Calu3 (cell line): Measurements from ENCODE around the gene RNF224. TPM values are rescaled to one million over a fixed set of nuclear protein-coding genes. Genes with fewer than 3 reads are reported as not detected.
A peak's percentile ranks its signal among the peaks of the same experiment; 100 is the strongest.

Experiments used
- BruUV-seq: library from RNA; stranded (reverse); fragments of 400-500 nt; replicated peaks from 2 replicates; lab custom pipeline; 2021; lab: Mats Ljungman, UMichigan
- CTCF ChIA-PET: fragments of 300-600 bp; sonication (Branson Sonifier 250); formaldehyde crosslinking; loops from one replicate; lab custom pipeline; 2022; ENCODE audit warnings: antibody characterized with exemption; lab: Charles Lee
- DNase-seq: peaks from one replicate; pipeline ENCODE4 v3.0.0; 2022
- H3K27ac Mint-ChIP-seq: one replicate; pipeline ENCODE4 v1.8.0; 2022; ENCODE audit warnings: mixed read lengths; ENCODE audit not compliant: unreplicated experiment
- H3K27me3 Mint-ChIP-seq: one replicate; pipeline ENCODE4 v1.8.0; 2022; ENCODE audit warnings: mixed read lengths; ENCODE audit not compliant: unreplicated experiment
- H3K36me3 Mint-ChIP-seq: one replicate; pipeline ENCODE4 v1.8.0; 2022; ENCODE audit warnings: mild to moderate bottlenecking, moderate library complexity, mixed read lengths; ENCODE audit not compliant: insufficient read depth, unreplicated experiment
- H3K4me1 Mint-ChIP-seq: one replicate; pipeline ENCODE4 v1.8.0; 2022; ENCODE audit warnings: mild to moderate bottlenecking, low read depth, mixed read lengths; ENCODE audit not compliant: unreplicated experiment
- H3K4me3 Mint-ChIP-seq: one replicate; pipeline ENCODE4 v1.8.0; 2022; ENCODE audit warnings: mild to moderate bottlenecking, low read depth, moderate library complexity, mixed read lengths; ENCODE audit not compliant: unreplicated experiment
- H3K9me3 Mint-ChIP-seq: one replicate; pipeline ENCODE4 v1.8.0; 2022; ENCODE audit warnings: low read depth, mixed read lengths; ENCODE audit not compliant: unreplicated experiment
- intact Hi-C: fragments of 100-400 bp; cut with micrococcal nuclease; formaldehyde crosslinking; loops from one replicate; pipeline ENCODE4 v1.10.0; 2022; ENCODE audit not compliant: unreplicated experiment
- total RNA-seq: library from RNA; stranded (reverse); gene quantifications from 2 replicates; pipeline ENCODE4 v1.2.3, GENCODE V29; 2022
- TF ChIP-seq, protein P1 (sequence below): fragments of 200-600 bp; IDR thresholded peaks from one replicate; pipeline ENCODE4 v1.8.0; 2022; ENCODE audit warnings: antibody characterized with exemption; ENCODE audit not compliant: unreplicated experiment

Gene RNF224
- total RNA-seq, 1 experiment from 2014 or later, result 1.6 TPM

DNA sequence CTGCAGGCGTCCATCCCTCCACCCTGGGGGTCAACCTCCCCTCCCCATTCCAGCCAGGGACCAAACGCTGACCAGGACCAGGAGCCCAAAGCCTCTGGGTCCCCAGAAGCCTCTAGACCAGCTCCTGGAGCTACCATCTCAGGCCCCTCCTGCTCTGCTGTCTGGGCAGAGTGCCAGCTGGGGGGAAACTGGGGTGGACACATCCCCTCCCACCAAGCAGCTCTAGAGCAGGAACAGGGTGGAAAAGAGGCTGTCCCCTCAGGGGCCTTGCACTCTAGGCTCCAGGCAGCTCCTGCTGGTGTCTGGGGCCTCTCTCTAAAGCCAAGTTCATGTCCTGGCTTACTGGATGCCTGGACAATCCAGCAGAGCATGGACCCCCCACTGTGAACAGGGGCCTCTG lies 34.4 kb upstream of the RNF224 start:
- TF ChIP-seq, protein P1, sequence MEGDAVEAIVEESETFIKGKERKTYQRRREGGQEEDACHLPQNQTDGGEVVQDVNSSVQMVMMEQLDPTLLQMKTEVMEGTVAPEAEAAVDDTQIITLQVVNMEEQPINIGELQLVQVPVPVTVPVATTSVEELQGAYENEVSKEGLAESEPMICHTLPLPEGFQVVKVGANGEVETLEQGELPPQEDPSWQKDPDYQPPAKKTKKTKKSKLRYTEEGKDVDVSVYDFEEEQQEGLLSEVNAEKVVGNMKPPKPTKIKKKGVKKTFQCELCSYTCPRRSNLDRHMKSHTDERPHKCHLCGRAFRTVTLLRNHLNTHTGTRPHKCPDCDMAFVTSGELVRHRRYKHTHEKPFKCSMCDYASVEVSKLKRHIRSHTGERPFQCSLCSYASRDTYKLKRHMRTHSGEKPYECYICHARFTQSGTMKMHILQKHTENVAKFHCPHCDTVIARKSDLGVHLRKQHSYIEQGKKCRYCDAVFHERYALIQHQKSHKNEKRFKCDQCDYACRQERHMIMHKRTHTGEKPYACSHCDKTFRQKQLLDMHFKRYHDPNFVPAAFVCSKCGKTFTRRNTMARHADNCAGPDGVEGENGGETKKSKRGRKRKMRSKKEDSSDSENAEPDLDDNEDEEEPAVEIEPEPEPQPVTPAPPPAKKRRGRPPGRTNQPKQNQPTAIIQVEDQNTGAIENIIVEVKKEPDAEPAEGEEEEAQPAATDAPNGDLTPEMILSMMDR, result no peak
- Mint-ChIP-seq H3K36me3 (peaks cover 41% of the 10 kb centered on the region), H3K9me3 (no peaks in the 10 kb centered on the region), H3K27me3 (no peaks in the 10 kb centered on the region), H3K27ac (no peak overlapping the region), H3K4me3 (no peak overlapping the region), H3K4me1 (peaks cover 30% of the 10 kb centered on the region)
- CTCF ChIA-PET, result no interaction called here
- intact Hi-C loops, result no loop called here
- DNase-seq, result no peak
- BruUV-seq, result no TSS peak

DNA sequence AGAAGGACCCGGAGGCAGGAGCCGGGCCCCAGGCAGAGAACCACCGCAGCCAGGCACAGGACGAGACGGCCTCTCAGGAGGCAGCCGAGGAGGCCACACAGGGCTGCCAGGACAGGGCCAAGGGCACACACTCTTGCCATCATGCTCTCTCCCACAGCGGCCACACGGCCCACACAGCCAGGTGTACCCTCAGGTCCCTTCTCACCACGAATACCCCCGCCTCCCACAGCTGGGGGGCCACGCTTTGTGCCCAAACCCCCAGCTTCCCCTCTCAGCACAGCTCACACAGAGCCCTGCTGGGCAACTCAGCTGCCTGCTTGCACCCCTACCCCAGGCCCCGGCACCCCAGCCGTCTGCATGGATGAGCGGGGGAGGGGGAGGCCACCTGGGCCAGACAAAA lies 33.5 kb upstream of the RNF224 start:
- no peak overlapping the region for H3K27ac Mint-ChIP-seq
- CTCF ChIA-PET, result interaction anchor here (0.6 to 1.2 kb wide), 2 partner anchors 33 to 43 kb away, joined by 3 to 4 read pairs; partner anchors contain the start of gene RNF224
- intact Hi-C loops, result no loop called here
- no peaks in the 10 kb centered on the region for H3K9me3 Mint-ChIP-seq
- peaks cover 35% of the 10 kb centered on the region for H3K4me1 Mint-ChIP-seq
- no peak overlapping the region for H3K4me3 Mint-ChIP-seq
- TF ChIP-seq, protein P1, result no peak
- peaks cover 41% of the 10 kb centered on the region for H3K36me3 Mint-ChIP-seq
- BruUV-seq, result no TSS peak
- no peak for DNase-seq
- no peaks in the 10 kb centered on the region for H3K27me3 Mint-ChIP-seq

DNA sequence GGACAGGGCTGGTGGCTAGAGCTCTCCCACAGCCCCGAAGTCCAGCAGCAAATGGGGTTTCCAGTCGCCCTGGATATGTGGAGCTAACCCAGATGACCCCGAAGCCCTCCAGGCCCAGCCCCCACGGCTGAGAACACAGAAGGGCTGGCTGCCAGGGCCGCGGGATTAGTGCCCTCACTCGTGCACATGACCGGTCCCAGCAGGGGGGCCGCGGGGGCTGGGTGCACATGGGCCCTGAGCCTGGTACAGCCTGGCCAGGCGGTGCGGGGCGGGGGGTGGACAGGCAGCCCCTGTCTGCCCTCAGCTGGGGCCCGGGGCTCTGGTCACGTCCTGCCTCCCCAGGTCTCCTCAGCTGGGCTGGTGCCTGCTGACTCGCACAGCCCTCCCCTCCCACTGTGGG lies 32.9 kb upstream of the RNF224 start:
- no peaks in the 10 kb centered on the region for H3K27me3 Mint-ChIP-seq
- peaks cover 38% of the 10 kb centered on the region for H3K4me1 Mint-ChIP-seq
- H3K27ac Mint-ChIP-seq, result no peak overlapping the region
- TF ChIP-seq, protein P1, result no peak
- no peaks in the 10 kb centered on the region for H3K9me3 Mint-ChIP-seq
- no peak for DNase-seq
- BruUV-seq, result no TSS peak
- CTCF ChIA-PET, result interaction anchor here (1.2 kb wide), 1 partner anchor 42 kb away, joined by 4 read pairs; no protein-coding TSS in a partner anchor
- peaks cover 41% of the 10 kb centered on the region for H3K36me3 Mint-ChIP-seq
- intact Hi-C loops, result no loop called here
- no peak overlapping the region for H3K4me3 Mint-ChIP-seq

DNA sequence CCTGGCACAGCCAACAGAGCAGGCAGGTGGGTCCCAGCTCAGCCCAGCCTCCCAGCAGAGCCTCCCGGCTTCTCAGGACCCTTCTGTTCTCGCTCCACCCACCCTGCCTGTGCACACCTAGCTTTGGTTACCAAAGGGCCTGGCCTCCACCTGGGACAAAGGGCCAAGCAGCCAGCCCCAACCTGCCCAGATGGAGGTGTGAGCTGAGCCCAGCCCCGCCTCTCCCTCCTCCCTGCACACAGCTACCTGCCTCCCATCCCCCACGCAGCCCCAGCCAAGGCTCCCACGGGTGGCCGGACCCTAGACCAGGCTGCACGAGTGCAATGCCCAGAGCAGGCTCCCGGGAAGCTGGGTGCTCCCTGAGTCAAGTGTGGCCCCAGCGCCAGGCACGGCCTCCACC lies 32.4 kb upstream of the RNF224 start:
- TF ChIP-seq, protein P1, result no peak
- DNase-seq, result no peak
- Mint-ChIP-seq H3K4me1 (peaks cover 38% of the 10 kb centered on the region), H3K9me3 (no peaks in the 10 kb centered on the region), H3K4me3 (peak overlapping the region; percentile 60), H3K36me3 (peaks cover 42% of the 10 kb centered on the region), H3K27me3 (no peaks in the 10 kb centered on the region), H3K27ac (no peak overlapping the region)
- intact Hi-C loops, result no loop called here
- CTCF ChIA-PET, result interaction anchor here (1.0 to 1.2 kb wide), 2 partner anchors 20 to 42 kb away, joined by 3 to 4 read pairs; no protein-coding TSS in a partner anchor
- BruUV-seq, result no TSS peak
